Muscle layer of colon (tissue), 2 donors: ENCODE results near the gene DNAH9.

Experiments
- H3K27ac ChIP-seq: one replicate; pipeline ENCODE4 v1.7.0; 2013; ENCODE audit warnings: low read depth, mild to moderate bottlenecking, low read length, moderate library complexity
- H3K27me3 ChIP-seq, 2 donors: one replicate each; pipeline ENCODE4 v1.7.0; 2013; ENCODE audit warnings: low read length in 2 of 2, mild to moderate bottlenecking in 2 of 2; ENCODE audit not compliant: insufficient read depth in 2 of 2, control insufficient read depth in 1 of 2
- H3K36me3 ChIP-seq: one replicate; pipeline ENCODE4 v1.7.0; 2013; ENCODE audit warnings: mild to moderate bottlenecking, low read length; ENCODE audit not compliant: insufficient read depth
- H3K4me1 ChIP-seq: one replicate; pipeline ENCODE4 v1.7.0; 2013; ENCODE audit warnings: mild to moderate bottlenecking, low read length; ENCODE audit not compliant: insufficient read depth
- H3K4me3 ChIP-seq, 2 donors: one replicate each; pipeline ENCODE4 v1.7.0; 2013; ENCODE audit warnings: low read length in 2 of 2, low read depth in 1 of 2, mild to moderate bottlenecking in 1 of 2, moderate library complexity in 1 of 2
- H3K9ac ChIP-seq: one replicate; pipeline ENCODE4 v1.7.0; 2013; ENCODE audit warnings: low read length
- H3K9me3 ChIP-seq: one replicate; pipeline ENCODE4 v1.7.0; 2013; ENCODE audit warnings: mild to moderate bottlenecking, low read length
- donor health status: abdominal sarcoma.
- donor health status: Adenocarcinoma of cecum.

The DNAH9 gene

GRCh38 chr17:11690681-11691080 is 92.4 kb downstream of the DNAH9 start:
- Histone ChIP-seq H3K27me3 (no peaks in the 10 kb centered on the region), H3K4me1 (no peaks in the 10 kb centered on the region), H3K36me3 (no peaks in the 10 kb centered on the region), H3K4me3 (no peak overlapping the region), H3K27ac (no peak overlapping the region), H3K9me3 (no peaks in the 10 kb centered on the region), H3K9ac (no peak overlapping the region)

DNA sequence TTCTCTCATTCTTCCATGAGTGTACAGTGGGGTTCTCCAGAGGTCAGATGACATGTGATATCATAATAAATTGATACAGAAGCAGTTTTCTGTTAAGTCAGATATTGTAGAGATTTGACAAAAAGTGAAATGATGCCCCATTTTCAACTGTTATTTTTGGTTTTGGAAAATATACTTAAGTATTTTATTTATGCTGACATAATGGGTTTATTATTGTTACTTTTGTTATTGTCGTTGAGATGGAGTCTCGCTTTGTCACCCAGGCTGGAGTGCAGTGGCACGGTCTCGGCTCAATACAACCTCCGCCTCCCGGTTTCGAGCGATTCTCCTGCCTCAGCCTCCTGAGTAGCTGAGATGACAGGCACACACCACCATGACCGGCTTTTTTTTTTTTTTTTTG is 94.4 kb downstream of the DNAH9 start:
- H3K27ac ChIP-seq: no peak overlapping the region
- H3K4me3 ChIP-seq: no peak overlapping the region
- H3K4me1 ChIP-seq: no peaks in the 10 kb centered on the region
- no peak overlapping the region for H3K9ac ChIP-seq
- no peaks in the 10 kb centered on the region for H3K36me3 ChIP-seq
- no peaks in the 10 kb centered on the region for H3K27me3 ChIP-seq
- H3K9me3 ChIP-seq: no peaks in the 10 kb centered on the region

- no peak overlapping the region for H3K4me3 ChIP-seq
- H3K4me1 ChIP-seq: no peaks in the 10 kb centered on the region
- H3K36me3 ChIP-seq: no peaks in the 10 kb centered on the region
- no peaks in the 10 kb centered on the region for H3K9me3 ChIP-seq
- H3K27ac ChIP-seq: no peak overlapping the region
- H3K9ac ChIP-seq: no peak overlapping the region
- no peaks in the 10 kb centered on the region for H3K27me3 ChIP-seq
Measured at GRCh38 chr17:11693284-11693683, 95.0 kb downstream of the DNAH9 start.

GRCh38 chr17:11700668-11701067 is 102.4 kb downstream of the DNAH9 start:
- H3K27ac ChIP-seq: no peak overlapping the region
- H3K4me3 ChIP-seq: no peak overlapping the region
- H3K4me1 ChIP-seq: no peaks in the 10 kb centered on the region
- H3K9ac ChIP-seq: no peak overlapping the region
- H3K36me3 ChIP-seq: no peaks in the 10 kb centered on the region
- no peaks in the 10 kb centered on the region for H3K9me3 ChIP-seq
- H3K27me3 ChIP-seq: no peaks in the 10 kb centered on the region

DNA sequence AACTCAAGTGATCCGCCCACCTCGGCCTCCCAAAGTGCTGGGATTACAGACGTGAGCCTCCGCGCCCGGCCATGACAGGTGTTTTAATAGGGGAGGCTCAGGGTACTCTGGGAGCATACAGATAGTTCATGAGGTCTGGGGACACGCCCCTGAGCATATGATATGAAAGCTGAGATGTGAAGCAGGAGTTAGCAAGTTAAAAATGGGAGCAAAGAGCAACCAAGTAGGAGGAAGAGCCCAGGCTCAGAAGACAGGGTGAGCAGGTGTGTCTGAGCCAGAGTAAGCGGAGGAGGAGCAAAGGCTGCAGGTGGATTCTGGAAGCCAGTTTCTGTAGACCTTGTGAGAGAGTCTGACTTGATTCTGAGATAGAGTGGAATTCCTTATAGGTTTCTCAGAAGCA is 103.6 kb downstream of the DNAH9 start:
- H3K27ac ChIP-seq: no peak overlapping the region

DNA sequence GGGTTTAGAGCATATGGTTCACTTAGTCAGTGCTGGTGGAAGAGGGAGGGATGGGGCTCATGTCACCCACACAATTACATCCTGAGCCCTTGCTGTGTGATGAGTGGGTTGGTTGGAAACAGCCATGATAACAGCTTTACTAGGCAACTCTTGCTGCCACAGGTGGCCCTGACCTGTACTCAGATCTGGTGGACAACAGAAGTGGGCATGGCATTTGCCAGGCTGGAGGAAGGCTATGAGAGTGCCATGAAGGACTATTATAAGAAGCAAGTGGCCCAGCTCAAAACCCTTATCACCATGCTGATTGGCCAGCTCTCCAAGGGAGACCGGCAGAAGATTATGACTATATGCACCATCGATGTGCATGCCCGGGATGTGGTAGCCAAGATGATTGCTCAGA is 105.8 kb downstream of the DNAH9 start:
- no peaks in the 10 kb centered on the region for H3K4me1 ChIP-seq

More for the DNA sequence above, 103.6 kb downstream of the DNAH9 start:
- Histone ChIP-seq H3K4me3 (no peak overlapping the region), H3K9me3 (no peaks in the 10 kb centered on the region), H3K4me1 (no peaks in the 10 kb centered on the region), H3K36me3 (no peaks in the 10 kb centered on the region), H3K27me3 (no peaks in the 10 kb centered on the region), H3K9ac (no peak overlapping the region)

DNA sequence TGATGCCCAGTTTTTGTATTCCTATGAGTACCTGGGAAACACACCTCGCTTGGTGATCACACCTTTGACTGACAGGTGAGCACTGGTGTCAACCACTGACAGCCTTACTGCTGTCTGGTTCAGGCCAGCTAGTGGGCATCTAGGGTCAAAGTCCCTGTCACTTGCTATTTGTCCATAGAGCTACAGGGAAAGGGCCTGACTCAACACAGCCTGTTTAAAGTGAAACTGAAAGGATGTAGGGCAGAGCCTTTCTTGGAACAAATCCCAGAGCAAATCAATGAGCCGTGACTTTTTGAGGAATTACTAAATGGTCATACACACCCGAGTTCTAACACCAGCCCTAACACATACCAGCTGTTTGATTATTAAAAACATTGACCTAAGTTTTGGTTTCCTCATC is 106.8 kb downstream of the DNAH9 start:
- no peaks in the 10 kb centered on the region for H3K4me1 ChIP-seq
- no peaks in the 10 kb centered on the region for H3K27me3 ChIP-seq
- no peaks in the 10 kb centered on the region for H3K9me3 ChIP-seq
- no peak overlapping the region for H3K27ac ChIP-seq
- no peaks in the 10 kb centered on the region for H3K36me3 ChIP-seq
- no peak overlapping the region for H3K9ac ChIP-seq
- H3K4me3 ChIP-seq: no peak overlapping the region

More for the DNA sequence above, 105.8 kb downstream of the DNAH9 start:
- Histone ChIP-seq H3K27ac (no peak overlapping the region), H3K36me3 (no peaks in the 10 kb centered on the region), H3K4me3 (no peak overlapping the region), H3K27me3 (no peaks in the 10 kb centered on the region), H3K9ac (no peak overlapping the region), H3K9me3 (no peaks in the 10 kb centered on the region)

DNA sequence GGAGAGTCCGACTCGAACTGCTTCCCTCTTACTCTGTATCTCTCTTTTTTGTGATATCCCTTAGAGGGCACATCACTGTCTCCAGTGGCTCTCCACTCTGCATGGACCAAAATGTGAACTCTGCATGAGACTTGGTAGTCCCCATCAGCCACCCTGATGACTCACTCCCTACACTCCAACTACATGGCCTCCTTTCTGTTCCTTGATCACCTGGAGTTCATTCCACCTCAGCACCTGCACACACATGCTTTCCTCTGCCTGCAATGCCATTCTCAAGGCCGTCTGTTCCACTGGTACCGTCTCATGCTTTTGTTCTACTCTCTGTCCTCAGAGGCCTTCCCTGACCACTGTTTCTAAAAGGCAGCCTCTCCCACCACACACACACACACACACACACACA is 109.3 kb downstream of the DNAH9 start:
- no peaks in the 10 kb centered on the region for H3K36me3 ChIP-seq
- no peak overlapping the region for H3K4me3 ChIP-seq
- no peaks in the 10 kb centered on the region for H3K27me3 ChIP-seq
- H3K9me3 ChIP-seq: no peaks in the 10 kb centered on the region
- H3K9ac ChIP-seq: no peak overlapping the region
- H3K27ac ChIP-seq: no peak overlapping the region
- no peaks in the 10 kb centered on the region for H3K4me1 ChIP-seq

- no peaks in the 10 kb centered on the region for H3K4me1 ChIP-seq
- H3K9me3 ChIP-seq: no peaks in the 10 kb centered on the region
Measured at GRCh38 chr17:11712456-11712855, 114.2 kb downstream of the DNAH9 start.

GRCh38 chr17:11719203-11719602 is 120.9 kb downstream of the DNAH9 start:
- Histone ChIP-seq H3K4me3 (no peak overlapping the region), H3K9ac (no peak overlapping the region), H3K27me3 (no peaks in the 10 kb centered on the region), H3K4me1 (no peaks in the 10 kb centered on the region), H3K27ac (no peak overlapping the region), H3K9me3 (no peaks in the 10 kb centered on the region), H3K36me3 (no peaks in the 10 kb centered on the region)

More at GRCh38 chr17:11712456-11712855, 114.2 kb downstream of the DNAH9 start:
- H3K4me3 ChIP-seq: no peak overlapping the region
- no peaks in the 10 kb centered on the region for H3K27me3 ChIP-seq
- no peak overlapping the region for H3K9ac ChIP-seq
- no peaks in the 10 kb centered on the region for H3K36me3 ChIP-seq
- H3K27ac ChIP-seq: no peak overlapping the region

GRCh38 chr17:11719856-11720255 is 121.6 kb downstream of the DNAH9 start:
- H3K4me3 ChIP-seq: no peak overlapping the region
- no peak overlapping the region for H3K9ac ChIP-seq
- H3K27me3 ChIP-seq: no peaks in the 10 kb centered on the region
- H3K4me1 ChIP-seq: no peaks in the 10 kb centered on the region
- H3K27ac ChIP-seq: no peak overlapping the region
- no peaks in the 10 kb centered on the region for H3K36me3 ChIP-seq
- H3K9me3 ChIP-seq: no peaks in the 10 kb centered on the region

DNA sequence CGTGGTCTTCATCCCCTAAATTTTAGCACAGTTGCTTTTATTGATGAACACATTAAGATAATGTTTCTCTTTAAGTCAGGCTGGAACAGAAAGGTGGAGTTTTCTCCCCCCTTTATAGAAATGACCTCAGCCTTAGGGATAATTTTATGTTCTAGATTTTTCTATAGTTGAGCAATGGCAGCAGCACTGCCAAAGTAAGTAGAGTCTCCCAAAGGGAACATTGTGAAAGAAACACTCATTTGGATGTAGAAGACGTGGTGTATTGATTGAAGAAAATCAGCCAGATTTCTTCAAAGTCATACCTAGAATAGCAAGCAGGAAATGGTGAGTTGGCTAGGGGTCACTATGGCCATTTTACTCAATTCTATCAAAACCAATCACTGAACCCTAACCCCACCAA is 122.5 kb downstream of the DNAH9 start:
- Histone ChIP-seq H3K9ac (no peak overlapping the region), H3K4me1 (no peaks in the 10 kb centered on the region), H3K27me3 (no peaks in the 10 kb centered on the region), H3K9me3 (no peaks in the 10 kb centered on the region), H3K4me3 (no peak overlapping the region), H3K36me3 (no peaks in the 10 kb centered on the region), H3K27ac (no peak overlapping the region)
